Liver (tissue), 9 donors: ENCODE measurements around the gene SPA17. TPM values are rescaled to one million over a fixed set of nuclear protein-coding genes. Genes with fewer than 3 reads are reported as not detected.

Experiments used
- DNase-seq: peaks from one replicate; pipeline ENCODE4 v3.0.0-alpha.2; 2017; ENCODE audit warnings: low spot score
- H3K27ac ChIP-seq, 2 donors: one replicate each; pipeline ENCODE4 v1.7.0; 2013; ENCODE audit warnings: inconsistent platforms in 2 of 2, low read length in 2 of 2, control low read depth in 1 of 2, low read depth in 1 of 2, mild to moderate bottlenecking in 1 of 2
- H3K27me3 ChIP-seq, 4 donors: one replicate each; pipeline versions ENCODE4 v1.6.1 to v1.7.0; 2013; ENCODE audit warnings: low read length in 3 of 4, inconsistent platforms in 1 of 4, mild to moderate bottlenecking in 1 of 4, moderate library complexity in 1 of 4; ENCODE audit not compliant: control insufficient read depth in 4 of 4, insufficient read depth in 4 of 4
- H3K36me3 ChIP-seq, 4 donors: one replicate each; pipeline versions ENCODE4 v1.6.1 to v1.7.0; 2013; ENCODE audit warnings: low read length in 3 of 4, mild to moderate bottlenecking in 3 of 4, low read depth in 1 of 4, moderate library complexity in 1 of 4; ENCODE audit not compliant: control insufficient read depth in 4 of 4, insufficient read depth in 3 of 4
- H3K4me1 ChIP-seq, 4 donors: one replicate each; pipeline versions ENCODE4 v1.6.1 to v1.7.0; 2013; ENCODE audit warnings: low read length in 3 of 4, mild to moderate bottlenecking in 3 of 4, moderate library complexity in 1 of 4; ENCODE audit not compliant: control insufficient read depth in 4 of 4, insufficient read depth in 4 of 4
- H3K4me3 ChIP-seq, 3 donors: one replicate each; pipeline versions ENCODE4 v1.6.1 to v1.7.0; 2013; ENCODE audit warnings: low read length in 3 of 3, control low read depth in 1 of 3, low read depth in 1 of 3, mild to moderate bottlenecking in 1 of 3
- H3K9ac ChIP-seq, 2 donors: one replicate each; pipeline ENCODE4 v1.7.0; 2013; ENCODE audit warnings: low read length in 2 of 2, mild to moderate bottlenecking in 2 of 2, moderate library complexity in 2 of 2, control low read depth in 1 of 2, low read depth in 1 of 2
- H3K9me3 ChIP-seq, 4 donors: one replicate each; pipeline versions ENCODE4 v1.6.1 to v1.7.0; 2013; ENCODE audit warnings: low read length in 3 of 4; ENCODE audit not compliant: control insufficient read depth in 4 of 4
- ATF3 ChIP-seq: IDR thresholded peaks from 2 replicates; pipeline ENCODE4 v1.6.1; 2016; ENCODE audit warnings: antibody characterized with exemption
- CTCF ChIP-seq: fragments of 150-350 bp; IDR thresholded peaks from 2 replicates; pipeline ENCODE4 v1.5.1; 2017; ENCODE audit warnings: improper control_type of control experiment, low read depth, low read length; ENCODE audit not compliant: missing input control
- EGR1 ChIP-seq, 2 donors: IDR thresholded peaks; 2 replicates each; pipeline ENCODE4 v1.6.1; 2016 to 2018; ENCODE audit warnings: antibody characterized with exemption in 2 of 2, low read depth in 2 of 2
- FOXA1 ChIP-seq: IDR thresholded peaks from 2 replicates; pipeline ENCODE4 v1.6.1; 2016; ENCODE audit warnings: antibody characterized with exemption
- FOXA2 ChIP-seq: IDR thresholded peaks from 2 replicates; pipeline ENCODE4 v1.6.1; 2016; ENCODE audit warnings: antibody characterized with exemption
- GABPA ChIP-seq, 2 donors: IDR thresholded peaks in 1 of 2; conservative IDR thresholded peaks in 1 of 2; 2 replicates each; pipeline ENCODE4 v1.6.1; 2016; ENCODE audit warnings: antibody characterized with exemption in 2 of 2, mild to moderate bottlenecking in 1 of 2, moderate library complexity in 1 of 2
- HNF4A ChIP-seq, 2 donors: conservative IDR thresholded peaks; 2 replicates each; pipeline ENCODE4 v1.6.1; 2016; ENCODE audit warnings: antibody characterized with exemption in 2 of 2, mild to moderate bottlenecking in 2 of 2
- HNF4G ChIP-seq: IDR thresholded peaks from 2 replicates; pipeline ENCODE4 v1.6.1; 2016; ENCODE audit warnings: antibody characterized with exemption
- JUND ChIP-seq, 2 donors: IDR thresholded peaks; 2 replicates each; pipeline ENCODE4 v1.6.1; 2016; ENCODE audit warnings: antibody characterized with exemption in 2 of 2
- RAD21 ChIP-seq, 2 donors: IDR thresholded peaks; 2 replicates each; pipeline ENCODE4 v1.6.1; 2016; ENCODE audit warnings: antibody characterized with exemption in 2 of 2, mild to moderate bottlenecking in 2 of 2
- REST ChIP-seq: IDR thresholded peaks from 2 replicates; pipeline ENCODE4 v1.6.1; 2016; ENCODE audit warnings: antibody characterized with exemption, mild to moderate bottlenecking
- SP1 ChIP-seq: IDR thresholded peaks from 2 replicates; pipeline ENCODE4 v1.6.1; 2018; ENCODE audit warnings: antibody characterized with exemption, mild to moderate bottlenecking
- TAF1 ChIP-seq: conservative IDR thresholded peaks from 2 replicates; pipeline ENCODE4 v1.6.1; 2016; ENCODE audit warnings: antibody characterized with exemption, mild to moderate bottlenecking
- ZBTB33 ChIP-seq: IDR thresholded peaks from 2 replicates; pipeline ENCODE4 v1.6.1; 2016; ENCODE audit warnings: antibody characterized with exemption
- WGBS: extraction: QIAGEN DNeasy Blood & Tissue Kit; methylation state at CpG from one replicate; pipeline ENCODE4 v1.1.7; 2013; 5-methylcytosine and 5-hydroxymethylcytosine counted together
- polyA plus RNA-seq, 2 donors: library from polyadenylated mRNA; stranded (reverse) in 1 of 2; unstranded in 1 of 2; fragments of 200-250 nt in 1 of 2; fragments of >200 nt in 1 of 2; fragmentation: Nextera tagmentation in 1 of 2; extraction: Ambion mirVana in 1 of 2; gene quantifications; one replicate each; pipeline versions ENCODE4 v1.2.1 to v1.2.3, GENCODE V29; 2013 to 2015
- total RNA-seq, 2 donors: library from RNA; depleted of rRNA; stranded (reverse); fragments of >200 nt; gene quantifications; one replicate each; pipeline ENCODE4 v1.2.3, GENCODE V29; 2014
- donor health status: healthy.
- donor health status: healthy.
- donor health status: healthy.
- donor health status: healthy.
- donor health status: healthy.

The SPA17 gene
- total and polyA plus RNA-seq, 4 donors: 0.47 to 3.2 (median 1.9) TPM

DNA sequence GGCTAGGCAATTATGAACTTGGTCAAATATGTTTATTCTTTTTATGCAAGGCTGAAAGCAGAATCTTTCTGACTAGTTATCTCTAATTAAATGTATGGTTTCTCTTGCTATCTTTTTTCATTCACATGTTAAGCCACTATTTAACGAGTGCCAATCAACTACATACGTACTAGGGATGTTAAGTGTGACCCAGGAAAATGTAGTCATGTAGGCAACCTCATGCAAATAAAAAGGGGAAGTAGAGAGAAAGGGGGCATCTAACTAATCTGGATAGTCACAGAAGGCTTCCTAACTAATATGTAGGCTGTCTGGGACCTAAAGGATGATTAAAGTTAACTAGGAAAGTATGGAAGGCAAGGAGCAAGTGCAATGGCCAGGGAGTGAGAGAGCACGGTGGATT is 27.6 kb upstream of the SPA17 start:
- Histone ChIP-seq H3K4me1 (peaks cover 3 to 7% (median 5%) of the 10 kb centered on the region in 4 donors), H3K27ac (no peak overlapping the region), H3K4me3 (no peak overlapping the region), H3K36me3 (peaks cover 0 to 3% (median 1%) of the 10 kb centered on the region in 4 donors), H3K27me3 (no peaks in the 10 kb centered on the region), H3K9me3 (no peaks in the 10 kb centered on the region), H3K9ac (no peak overlapping the region)
- WGBS: 89% methylated on average over 3 of the region's 3 CpGs
- no peak for DNase-seq
- no peak for TF ChIP-seq FOXA2
- no peak for TF ChIP-seq ATF3
- TF ChIP-seq REST: no peak

GRCh38 chr11:124648610-124649009 is 25.1 kb upstream of the SPA17 start:
- no peak overlapping the region for H3K9ac ChIP-seq
- H3K4me3 ChIP-seq: no peak overlapping the region
- DNase-seq: no peak
- H3K27me3 ChIP-seq: no peaks in the 10 kb centered on the region
- peaks cover 3 to 7% (median 5%) of the 10 kb centered on the region in 4 donors for H3K4me1 ChIP-seq
- peaks cover 0 to 8% (median 4%) of the 10 kb centered on the region in 4 donors for H3K36me3 ChIP-seq
- no peaks in the 10 kb centered on the region for H3K9me3 ChIP-seq
- H3K27ac ChIP-seq: no peak overlapping the region
- TF ChIP-seq EGR1 (IDR thresholded peaks at IDR 0.05; ENCODE audit: low read depth in 2 of 2) (no peak), TAF1 (no peak), ZBTB33 (no peak), RAD21 (IDR thresholded peaks at IDR 0.05) (no peak), ATF3 (no peak), GABPA (IDR thresholded peaks at IDR 0.05 in 1 of 2, conservative IDR thresholded peaks at IDR 0.05 in 1 of 2) (no peak), JUND (IDR thresholded peaks at IDR 0.05) (no peak), SP1 (no peak), REST (no peak), HNF4A (conservative IDR thresholded peaks at IDR 0.05) (no peak), FOXA2 (no peak), HNF4G (no peak), FOXA1 (no peak), CTCF (no peak)
- 88% methylated on average over 6 of the region's 6 CpGs for WGBS
